Keratinocyte (primary cell): ENCODE measurements around the gene FURIN. TPM values are rescaled to one million over a fixed set of nuclear protein-coding genes. Genes with fewer than 3 reads are reported as not detected.
"Not testable (repeated sequence)": the region's sequence is repeated elsewhere in the genome, so short reads cannot be mapped to it uniquely, and the experiment has no call there.

ENCODE experiments used
- DNase-seq: peaks from one replicate; pipeline ENCODE4 v3.0.0-alpha.2; 2011; ENCODE audit warnings: low read depth, missing footprints, low spot score
- FAIRE-seq: peaks from 2 replicates; lab custom pipeline; 2011; peaks lifted over from hg19 to GRCh38; lab: Jason Lieb, UNC
- H2AFZ ChIP-seq: 2 replicates; pipeline ENCODE4 v1.6.0; 2012; ENCODE audit warnings: low read length, control low read depth, inconsistent platforms; ENCODE audit not compliant: control insufficient read depth
- H3K27ac ChIP-seq: 2 replicates; pipeline ENCODE4 v1.5.1; 2011; ENCODE audit warnings: low read length; ENCODE audit not compliant: control insufficient read depth, insufficient read depth
- H3K27me3 ChIP-seq: 3 replicates; pipeline ENCODE4 v1.6.0; 2011; ENCODE audit warnings: low read length; ENCODE audit not compliant: control insufficient read depth, insufficient read depth; ENCODE audit errors: extremely low read depth
- H3K36me3 ChIP-seq, 2 experiments: 2 replicates in 1 of 2; 3 replicates in 1 of 2; pipeline ENCODE4 v1.5.1; 2011; ENCODE audit warnings: low read length in 2 of 2, mild to moderate bottlenecking in 1 of 2; ENCODE audit not compliant: control insufficient read depth in 2 of 2, insufficient read depth in 2 of 2; ENCODE audit errors: extremely low read depth in 1 of 2
- H3K4me1 ChIP-seq: 3 replicates; pipeline ENCODE4 v1.5.1; 2011; ENCODE audit warnings: low read length; ENCODE audit not compliant: control insufficient read depth, insufficient read depth; ENCODE audit errors: extremely low read depth
- H3K4me2 ChIP-seq: 3 replicates; pipeline ENCODE4 v1.6.0; 2011; ENCODE audit warnings: low read depth, low read length; ENCODE audit not compliant: control insufficient read depth, insufficient read depth; ENCODE audit errors: extremely low read depth
- H3K4me3 ChIP-seq, 3 experiments: fragments of 200-600 bp in 1 of 3; sonication (generic) in 1 of 3; 2 replicates in 2 of 3; 3 replicates in 1 of 3; pipeline ENCODE4 v1.5.1; 2011 to 2016; ENCODE audit warnings: low read length in 3 of 3, mild to moderate bottlenecking in 3 of 3, control low read depth in 2 of 3, inconsistent platforms in 1 of 3, low read depth in 1 of 3, mixed read lengths in 1 of 3, mixed run types in 1 of 3, moderate library complexity in 1 of 3; ENCODE audit not compliant: control insufficient read depth in 2 of 3, insufficient read depth in 2 of 3; ENCODE audit errors: extremely low read depth in 1 of 3
- H3K79me2 ChIP-seq: 2 replicates; pipeline ENCODE4 v1.6.0; 2012; ENCODE audit warnings: low read length; ENCODE audit not compliant: control insufficient read depth, insufficient read depth
- H3K9ac ChIP-seq: 3 replicates; pipeline ENCODE4 v1.6.0; 2011; ENCODE audit warnings: low read length; ENCODE audit not compliant: control insufficient read depth, insufficient read depth; ENCODE audit errors: extremely low read depth
- H3K9me1 ChIP-seq: 3 replicates; pipeline ENCODE4 v1.6.0; 2011; ENCODE audit warnings: low read length; ENCODE audit not compliant: control insufficient read depth, insufficient read depth; ENCODE audit errors: extremely low read depth
- H3K9me3 ChIP-seq: 2 replicates; pipeline ENCODE4 v1.5.1; 2012; ENCODE audit warnings: low read depth, low read length; ENCODE audit not compliant: control insufficient read depth
- H4K20me1 ChIP-seq: 3 replicates; pipeline ENCODE4 v1.6.0; 2011; ENCODE audit warnings: low read length; ENCODE audit not compliant: control insufficient read depth, insufficient read depth; ENCODE audit errors: extremely low read depth
- CTCF ChIP-seq, 3 experiments: IDR thresholded peaks in 1 of 3; conservative IDR thresholded peaks in 1 of 3; optimal IDR thresholded peaks in 1 of 3; 2 replicates in 2 of 3; 3 replicates in 1 of 3; pipeline versions ENCODE3 to v1.5.1; 2011; ENCODE audit warnings: low read length in 3 of 3, mild to moderate bottlenecking in 3 of 3, moderate library complexity in 2 of 3, control low read depth in 1 of 3, inconsistent platforms in 1 of 3; ENCODE audit not compliant: insufficient read depth in 2 of 3; ENCODE audit errors: extremely low read depth in 1 of 3
- EZH2 ChIP-seq: IDR thresholded peaks from one replicate; pipeline ENCODE4 v1.6.1; 2012; ENCODE audit warnings: inconsistent platforms, mild to moderate bottlenecking, low read length, moderate library complexity
- dilution Hi-C: fragments of 300-500 bp; cut with MboI; formaldehyde crosslinking; loops from one replicate; pipeline ENCODE4 v1.7.0; 2020; ENCODE audit warnings: low sequenced_read_pairs; ENCODE audit not compliant: extremely low pct_ligation_motif_present
- polyA plus RNA-seq, 5 experiments: library from polyadenylated mRNA; depleted of rRNA in 3 of 5; stranded (reverse) in 3 of 5; stranded (forward) in 1 of 5; unstranded in 1 of 5; fragments of >200 nt; gene quantifications; 1 replicate in 1 of 5; 2 replicates in 3 of 5; 3 replicates in 1 of 5; pipeline versions ENCODE4 v1.2.1 to v1.2.3, GENCODE V29; 2011 to 2012; ENCODE audit warnings: missing spikeins in 2 of 5, low read depth in 1 of 5, low replicate concordance in 1 of 5

Gene FURIN
- polyA plus RNA-seq, 1 donor (not counting 4 experiments of a cell fraction or from before 2014, with no cell fraction given): 22.8 TPM

- dilution Hi-C loops: no loop called here
- H3K27ac ChIP-seq: no peak overlapping the region
- no peak for DNase-seq
- H3K79me2 ChIP-seq: no peaks in the 10 kb centered on the region
- no peaks in the 10 kb centered on the region for H3K9me3 ChIP-seq
- H3K4me1 ChIP-seq: no peaks in the 10 kb centered on the region
- no peak overlapping the region for H3K4me3 ChIP-seq
- no peak overlapping the region for H2AFZ ChIP-seq
- no peak overlapping the region for H3K9ac ChIP-seq
- H3K9me1 ChIP-seq: no peaks in the 10 kb centered on the region
- peaks cover 4% of the 10 kb centered on the region for H3K27me3 ChIP-seq
- no peaks in the 10 kb centered on the region for H4K20me1 ChIP-seq
- no peak for FAIRE-seq
- H3K4me2 ChIP-seq: no peak overlapping the region
- no peak for TF ChIP-seq CTCF (optimal IDR thresholded peaks at IDR 0.05 in 1 of 3, IDR thresholded peaks at IDR 0.05 in 1 of 3, conservative IDR thresholded peaks at IDR 0.05 in 1 of 3; ENCODE audit: extremely low read depth in 1 of 3, insufficient read depth in 2 of 3, low read length in 3 of 3)
- TF ChIP-seq EZH2: no peak
- no peaks in the 10 kb centered on the region for H3K36me3 ChIP-seq
These were observed 46.0 kb upstream of the FURIN start for GRCh38 chr15:90822204-90822955.

- no peaks in the 10 kb centered on the region for H3K79me2 ChIP-seq
- no peaks in the 10 kb centered on the region for H3K9me1 ChIP-seq
- no peaks in the 10 kb centered on the region for H3K4me1 ChIP-seq
- dilution Hi-C loops: no loop called here
- H4K20me1 ChIP-seq: no peaks in the 10 kb centered on the region
- DNase-seq: no peak
- H3K9me3 ChIP-seq: no peaks in the 10 kb centered on the region
- FAIRE-seq: no peak
- H2AFZ ChIP-seq: no peak overlapping the region
- no peak overlapping the region for H3K27ac ChIP-seq
- H3K4me2 ChIP-seq: no peak overlapping the region
- peaks cover 4% of the 10 kb centered on the region for H3K27me3 ChIP-seq
- no peak overlapping the region for H3K9ac ChIP-seq
- H3K4me3 ChIP-seq: no peak overlapping the region
- H3K36me3 ChIP-seq: no peaks in the 10 kb centered on the region
- no peak for TF ChIP-seq EZH2
- TF ChIP-seq CTCF (optimal IDR thresholded peaks at IDR 0.05 in 1 of 3, IDR thresholded peaks at IDR 0.05 in 1 of 3, conservative IDR thresholded peaks at IDR 0.05 in 1 of 3; ENCODE audit: extremely low read depth in 1 of 3, insufficient read depth in 2 of 3, low read length in 3 of 3): no peak
These were observed 44.9 kb upstream of the FURIN start for GRCh38 chr15:90823455-90823974.

GRCh38 chr15:90825115-90825899, 43.1 kb upstream of the FURIN start:
- FAIRE-seq, H3K36me3 ChIP-seq, dilution Hi-C loops, H4K20me1 ChIP-seq, H3K79me2 ChIP-seq, H3K4me1 ChIP-seq, H3K27ac ChIP-seq, H3K9me1 ChIP-seq, H2AFZ ChIP-seq, H3K27me3 ChIP-seq, H3K4me3 ChIP-seq, H3K9ac ChIP-seq, H3K9me3 ChIP-seq, H3K4me2 ChIP-seq, DNase-seq: not testable (repeated sequence)
